ENCODE measurements around the gene LEMD2. TPM values are rescaled to one million over a fixed set of nuclear protein-coding genes. Genes with fewer than 3 reads are reported as not detected.
"Not testable (repeated sequence)": the region's sequence is repeated elsewhere in the genome, so short reads cannot be mapped to it uniquely, and the experiment has no call there.

LEMD2 gene
- total and polyA plus RNA-seq, 2 donors (not counting 3 experiments of a cell fraction or from before 2014, with no cell fraction given), result 61.1 to 81.8 TPM

- ChIA-PET CTCF (no interaction called here), POLR2A (no interaction called here)
- Histone ChIP-seq H4K20me1 (replicated peaks; ENCODE audit: control insufficient read depth, extremely low read depth, insufficient read depth, low read length) (no peaks in the 10 kb centered on the region), H3K27ac (ENCODE audit: insufficient read depth, low read depth, low read length) (no peak overlapping the region), H3K9me1 (replicated peaks; ENCODE audit: control insufficient read depth, extremely low read depth, insufficient read depth, low read length) (no peaks in the 10 kb centered on the region), H3K27me3 (ENCODE audit: control insufficient read depth in 2 of 2, insufficient read depth in 2 of 2, low read length in 2 of 2) (peaks cover 9 to 15% of the 10 kb centered on the region in 2 experiments), H3K9ac (replicated peaks; ENCODE audit: extremely low read depth, insufficient read depth, low read length) (no peak overlapping the region), H3K36me3 (ENCODE audit: control insufficient read depth in 2 of 2, extremely low read depth in 1 of 2, insufficient read depth in 2 of 2, low read length in 2 of 2) (no peaks in the 10 kb centered on the region), H3K79me2 (ENCODE audit: control insufficient read depth, insufficient read depth, low read length) (no peaks in the 10 kb centered on the region), H3K4me3 (replicated peaks in 1 of 3; ENCODE audit: insufficient read depth in 1 of 3, low read depth in 1 of 3, low read length in 3 of 3) (no peak overlapping the region), H3K4me2 (ENCODE audit: insufficient read depth, low read length) (no peak overlapping the region), H2AFZ (ENCODE audit: low read depth, low read length) (no peak overlapping the region), H3K4me1 (ENCODE audit: control insufficient read depth, extremely low read depth, insufficient read depth, low read length) (no peaks in the 10 kb centered on the region), H3K9me3 (replicated peaks; ENCODE audit: control insufficient read depth, insufficient read depth, low read length) (no peaks in the 10 kb centered on the region)
- dilution Hi-C loops (cut with MboI; ENCODE audit: extremely low pct_ligation_motif_present, low sequenced_read_pairs), result no loop called here
- TF ChIP-seq POLR2AphosphoS5 (IDR thresholded peaks at IDR 0.05; ENCODE audit: insufficient read depth, low read depth, low read length), result no peak
- TF ChIP-seq GATA2 (IDR thresholded peaks at IDR 0.05; ENCODE audit: insufficient read depth, insufficient read length, low read depth, low read length), result no peak
- TF ChIP-seq POLR2A (IDR thresholded peaks at IDR 0.05; ENCODE audit: low read depth, low read length), result no peak
- TF ChIP-seq FOS (IDR thresholded peaks at IDR 0.05; ENCODE audit: borderline replicate concordance, insufficient read depth, low read length), result no peak
- no peak for TF ChIP-seq CTCF (IDR thresholded peaks at IDR 0.05; ENCODE audit: extremely low read depth in 1 of 2, insufficient read depth in 1 of 2, low read depth in 1 of 2, low read length in 2 of 2)
- no peak for TF ChIP-seq EZH2 (IDR thresholded peaks at IDR 0.05; ENCODE audit: borderline replicate concordance, low read depth, low read length, severe bottlenecking)
- DNase-seq (ENCODE audit: low read depth, low spot score) (no peak), FAIRE-seq (no peak)
- no TSS peak for BruUV-seq (replicated peaks)
- intact Hi-C loops (cut with micrococcal nuclease), result no loop called here
These were observed 44.7 kb upstream of the LEMD2 start for GRCh38 chr6:33833599-33833998.

- POLR2A ChIA-PET; H3K9me3 ChIP-seq (replicated peaks; ENCODE audit: control insufficient read depth, insufficient read depth, low read length); CTCF ChIA-PET; H3K9ac ChIP-seq (replicated peaks; ENCODE audit: extremely low read depth, insufficient read depth, low read length); FAIRE-seq; H3K4me3 ChIP-seq (replicated peaks in 1 of 3; ENCODE audit: insufficient read depth in 1 of 3, low read depth in 1 of 3, low read length in 3 of 3); H3K4me2 ChIP-seq (ENCODE audit: insufficient read depth, low read length); H3K36me3 ChIP-seq (ENCODE audit: control insufficient read depth in 2 of 2, extremely low read depth in 1 of 2, insufficient read depth in 2 of 2, low read length in 2 of 2); H2AFZ ChIP-seq (ENCODE audit: low read depth, low read length); BruUV-seq (replicated peaks); H3K27ac ChIP-seq (ENCODE audit: insufficient read depth, low read depth, low read length); H3K79me2 ChIP-seq (ENCODE audit: control insufficient read depth, insufficient read depth, low read length); H3K4me1 ChIP-seq (ENCODE audit: control insufficient read depth, extremely low read depth, insufficient read depth, low read length); dilution Hi-C loops (cut with MboI; ENCODE audit: extremely low pct_ligation_motif_present, low sequenced_read_pairs); DNase-seq (ENCODE audit: low read depth, low spot score); H3K9me1 ChIP-seq (replicated peaks; ENCODE audit: control insufficient read depth, extremely low read depth, insufficient read depth, low read length); H4K20me1 ChIP-seq (replicated peaks; ENCODE audit: control insufficient read depth, extremely low read depth, insufficient read depth, low read length); intact Hi-C loops (cut with micrococcal nuclease): not testable (repeated sequence)
- peaks cover 17% of the 10 kb centered on the region in 2 experiments for H3K27me3 ChIP-seq (ENCODE audit: control insufficient read depth in 2 of 2, insufficient read depth in 2 of 2, low read length in 2 of 2)
These were observed 43.9 kb upstream of the LEMD2 start for GRCh38 chr6:33832831-33833230.

- H3K9ac ChIP-seq (replicated peaks; ENCODE audit: extremely low read depth, insufficient read depth, low read length); H3K4me3 ChIP-seq (replicated peaks in 1 of 3; ENCODE audit: insufficient read depth in 1 of 3, low read depth in 1 of 3, low read length in 3 of 3); intact Hi-C loops (cut with micrococcal nuclease); FAIRE-seq; H3K9me3 ChIP-seq (replicated peaks; ENCODE audit: control insufficient read depth, insufficient read depth, low read length); H3K4me2 ChIP-seq (ENCODE audit: insufficient read depth, low read length); DNase-seq (ENCODE audit: low read depth, low spot score); CTCF ChIA-PET; H2AFZ ChIP-seq (ENCODE audit: low read depth, low read length); H3K9me1 ChIP-seq (replicated peaks; ENCODE audit: control insufficient read depth, extremely low read depth, insufficient read depth, low read length); POLR2A ChIA-PET; H3K79me2 ChIP-seq (ENCODE audit: control insufficient read depth, insufficient read depth, low read length); H3K27ac ChIP-seq (ENCODE audit: insufficient read depth, low read depth, low read length); H3K4me1 ChIP-seq (ENCODE audit: control insufficient read depth, extremely low read depth, insufficient read depth, low read length); H3K36me3 ChIP-seq (ENCODE audit: control insufficient read depth in 2 of 2, extremely low read depth in 1 of 2, insufficient read depth in 2 of 2, low read length in 2 of 2); BruUV-seq (replicated peaks); dilution Hi-C loops (cut with MboI; ENCODE audit: extremely low pct_ligation_motif_present, low sequenced_read_pairs); H4K20me1 ChIP-seq (replicated peaks; ENCODE audit: control insufficient read depth, extremely low read depth, insufficient read depth, low read length): not testable (repeated sequence)
- peaks cover 19 to 20% of the 10 kb centered on the region in 2 experiments for H3K27me3 ChIP-seq (ENCODE audit: control insufficient read depth in 2 of 2, insufficient read depth in 2 of 2, low read length in 2 of 2)
These were observed 42.8 kb upstream of the LEMD2 start for GRCh38 chr6:33831725-33832124.
